ENCODE measurements around the gene PIP4K2A. TPM values are rescaled to one million over a fixed set of nuclear protein-coding genes. Genes with fewer than 3 reads are reported as not detected.
"Not testable (repeated sequence)": the region's sequence is repeated elsewhere in the genome, so short reads cannot be mapped to it uniquely, and the experiment has no call there.

Gene PIP4K2A
- 104 and 105 TPM in 2 replicates for total RNA-seq

DNA sequence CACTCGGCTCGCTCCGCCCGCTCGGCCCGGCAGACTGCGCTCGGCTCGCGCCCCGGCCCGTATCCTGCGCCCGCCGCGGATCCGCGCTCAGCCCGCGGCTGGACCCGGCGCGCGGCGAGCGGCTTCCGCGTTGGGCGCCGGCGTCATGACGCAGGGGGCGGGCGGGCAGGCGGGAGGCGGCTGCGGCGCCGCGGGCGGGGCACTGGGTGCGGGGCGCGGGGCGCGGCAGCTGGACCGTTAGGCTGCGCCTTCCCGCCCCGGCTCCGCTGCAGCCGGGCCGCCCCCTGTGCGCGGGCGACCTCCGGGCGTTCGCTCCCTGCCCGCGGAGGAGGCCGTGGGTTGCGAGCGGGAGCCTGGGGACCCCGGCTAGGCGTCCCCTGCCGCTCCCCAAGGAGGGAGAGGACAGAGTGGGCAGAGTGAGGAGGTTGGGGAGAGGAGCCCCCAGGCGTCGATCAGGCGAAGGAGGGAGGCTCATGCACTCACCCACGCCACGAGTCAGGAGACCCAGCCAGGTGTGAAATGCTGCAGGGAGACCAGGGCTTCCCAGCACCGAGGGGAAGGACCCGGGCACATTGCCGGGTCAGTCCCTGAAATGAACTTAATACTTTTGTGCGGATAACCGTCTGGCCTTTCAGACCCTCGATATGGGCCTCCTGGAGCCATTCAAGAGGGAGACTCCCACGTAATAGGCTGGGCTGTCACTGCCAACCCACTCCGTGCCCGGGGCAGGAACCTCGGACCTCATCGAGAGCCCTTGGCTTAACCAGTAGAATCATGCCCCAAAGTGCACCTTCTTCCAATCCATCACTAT is at the start of gene PIP4K2A:
Gene PIP4K2A, minus strand, starts transcription at position 100 of the 811 bp plus-strand sequence. CDS start 252 bp downstream, outside the sequence.
- peaks cover 33% of the 10 kb centered on the region for H3K4me1 Mint-ChIP-seq (ENCODE audit: low read depth)
- H3K4me3 Mint-ChIP-seq (ENCODE audit: low read depth) = peak within 1 kb of the TSS; percentile 85
- DNase-seq (ENCODE audit: low spot score) = peak; percentile 70
- peaks cover 6% of the 10 kb centered on the region for H3K27me3 Mint-ChIP-seq (ENCODE audit: low read depth)
- H3K9me3 Mint-ChIP-seq = no peaks in the 10 kb centered on the region
- intact Hi-C loops (cut with micrococcal nuclease) = loop anchor here (5.0 to 10.0 kb wide), 4 partner anchors 102 to 392 kb away; partner anchors contain the start of genes BMI1 and MSRB2
- peak within 1 kb of the TSS; percentile 58 for H3K27ac Mint-ChIP-seq
- H3K36me3 Mint-ChIP-seq (ENCODE audit: low read depth) = no peaks in the 10 kb centered on the region

DNA sequence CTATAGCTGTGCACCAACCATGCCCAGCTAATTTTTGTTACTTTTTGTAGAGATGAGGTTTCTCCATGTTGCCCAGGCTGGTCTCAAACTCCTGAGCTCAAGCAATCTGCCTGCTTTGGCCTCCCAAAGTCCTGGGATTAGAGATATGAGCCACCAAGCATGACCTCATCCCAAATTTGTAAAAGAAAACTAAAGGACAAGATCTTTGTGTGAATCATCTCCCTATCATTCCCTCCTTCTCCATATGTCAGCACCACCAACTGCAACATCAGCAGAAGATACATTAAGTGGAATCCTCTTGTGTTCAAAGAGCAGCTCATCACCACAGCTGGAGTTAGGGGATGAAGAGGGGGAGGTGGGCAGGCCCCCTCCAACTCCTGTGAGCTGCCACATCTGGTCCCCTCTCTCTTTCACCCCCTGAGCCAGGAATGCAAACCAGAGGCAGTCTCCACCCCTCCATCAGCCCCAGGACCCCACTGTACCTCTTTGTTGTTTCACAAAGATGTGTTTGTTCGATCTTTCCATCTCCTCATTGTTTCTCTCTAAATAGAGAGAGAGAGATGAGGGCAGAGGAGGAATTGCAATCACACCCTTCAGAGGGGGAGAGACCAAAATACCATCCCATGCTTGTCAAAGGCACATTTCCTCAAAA is 47.3 kb upstream of the PIP4K2A start:
- no peaks in the 10 kb centered on the region for H3K9me3 Mint-ChIP-seq
- no peak for DNase-seq (ENCODE audit: low spot score)
- no peaks in the 10 kb centered on the region for H3K4me1 Mint-ChIP-seq (ENCODE audit: low read depth)
- no peak overlapping the region for H3K4me3 Mint-ChIP-seq (ENCODE audit: low read depth)
- no peak overlapping the region for H3K27ac Mint-ChIP-seq
- no peaks in the 10 kb centered on the region for H3K36me3 Mint-ChIP-seq (ENCODE audit: low read depth)
- intact Hi-C loops (cut with micrococcal nuclease) = no loop called here
- H3K27me3 Mint-ChIP-seq (ENCODE audit: low read depth) = peaks cover 2% of the 10 kb centered on the region

DNA sequence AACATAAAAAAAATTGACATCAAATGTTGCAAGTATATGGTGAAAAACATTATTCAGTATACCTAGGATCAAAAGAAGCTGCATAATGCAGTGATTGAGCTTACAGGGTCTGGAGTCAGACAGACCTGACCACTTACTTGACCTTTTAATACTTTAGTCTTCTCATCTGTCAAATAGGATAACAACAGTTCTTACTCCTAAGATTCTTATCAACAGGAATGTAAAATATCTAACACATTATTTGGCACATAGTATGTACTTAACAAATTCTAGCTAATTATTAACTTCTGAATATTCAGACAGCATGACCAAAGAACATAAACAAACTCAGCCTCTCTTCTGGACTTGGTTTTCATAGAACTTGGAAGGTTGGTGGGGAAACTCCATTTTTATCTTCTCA is 45.6 kb upstream of the PIP4K2A start:
- Mint-ChIP-seq H3K9me3 (no peaks in the 10 kb centered on the region), H3K36me3 (ENCODE audit: low read depth) (no peaks in the 10 kb centered on the region), H3K27ac (no peak overlapping the region), H3K27me3 (ENCODE audit: low read depth) (peaks cover 2% of the 10 kb centered on the region), H3K4me1 (ENCODE audit: low read depth) (no peaks in the 10 kb centered on the region), H3K4me3 (ENCODE audit: low read depth) (no peak overlapping the region)
- no peak for DNase-seq (ENCODE audit: low spot score)
- intact Hi-C loops (cut with micrococcal nuclease) = no loop called here

DNA sequence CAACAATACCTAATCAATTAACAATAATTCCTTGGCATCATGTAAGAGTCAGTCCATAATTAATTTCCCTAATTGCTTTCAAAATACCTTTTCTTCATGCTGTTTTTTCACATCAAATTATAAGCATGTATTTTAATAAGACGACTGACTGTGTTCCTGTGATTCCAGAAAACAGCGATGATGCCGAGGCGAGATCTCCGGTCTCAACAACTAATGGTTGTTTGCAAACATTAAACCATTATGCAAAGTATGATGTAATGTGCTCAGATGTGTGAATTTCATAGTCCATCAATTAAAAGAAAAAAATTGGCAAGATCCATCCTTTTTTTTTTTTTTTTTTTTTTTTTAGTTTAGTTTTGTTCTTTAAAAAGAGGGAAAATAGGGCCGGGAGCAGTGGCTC is 44.5 kb upstream of the PIP4K2A start:
- Mint-ChIP-seq H3K27me3 (ENCODE audit: low read depth) (peaks cover 2% of the 10 kb centered on the region), H3K4me3 (ENCODE audit: low read depth) (no peak overlapping the region), H3K27ac (no peak overlapping the region), H3K4me1 (ENCODE audit: low read depth) (no peaks in the 10 kb centered on the region), H3K9me3 (no peaks in the 10 kb centered on the region), H3K36me3 (ENCODE audit: low read depth) (no peaks in the 10 kb centered on the region)
- intact Hi-C loops (cut with micrococcal nuclease) = no loop called here
- no peak for DNase-seq (ENCODE audit: low spot score)

DNA sequence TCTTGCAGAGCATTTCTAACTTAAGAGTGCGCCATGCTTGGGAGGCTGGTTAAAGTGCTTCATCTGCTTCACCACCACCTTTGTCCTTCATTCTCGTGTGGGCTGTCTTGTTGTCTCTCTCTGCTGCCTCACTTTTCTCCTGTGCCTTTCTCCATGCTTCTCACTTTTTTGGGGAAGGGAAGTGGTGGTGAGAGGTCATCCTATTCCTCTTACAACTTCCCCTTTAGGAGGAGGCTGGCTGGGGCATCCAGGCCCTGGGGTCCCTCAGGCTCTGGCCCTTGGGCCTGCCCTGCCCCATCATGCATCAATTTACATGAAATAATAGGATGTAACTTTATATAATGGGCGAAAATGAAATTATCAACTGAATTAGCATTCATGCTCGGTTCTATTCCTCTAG is 39.9 kb upstream of the PIP4K2A start:
- H3K27ac Mint-ChIP-seq = no peak overlapping the region
- no peaks in the 10 kb centered on the region for H3K36me3 Mint-ChIP-seq (ENCODE audit: low read depth)
- intact Hi-C loops (cut with micrococcal nuclease) = no loop called here
- H3K4me1 Mint-ChIP-seq (ENCODE audit: low read depth) = no peaks in the 10 kb centered on the region
- no peak overlapping the region for H3K4me3 Mint-ChIP-seq (ENCODE audit: low read depth)
- H3K27me3 Mint-ChIP-seq (ENCODE audit: low read depth) = peaks cover 4% of the 10 kb centered on the region
- H3K9me3 Mint-ChIP-seq = no peaks in the 10 kb centered on the region
- no peak for DNase-seq (ENCODE audit: low spot score)

DNA sequence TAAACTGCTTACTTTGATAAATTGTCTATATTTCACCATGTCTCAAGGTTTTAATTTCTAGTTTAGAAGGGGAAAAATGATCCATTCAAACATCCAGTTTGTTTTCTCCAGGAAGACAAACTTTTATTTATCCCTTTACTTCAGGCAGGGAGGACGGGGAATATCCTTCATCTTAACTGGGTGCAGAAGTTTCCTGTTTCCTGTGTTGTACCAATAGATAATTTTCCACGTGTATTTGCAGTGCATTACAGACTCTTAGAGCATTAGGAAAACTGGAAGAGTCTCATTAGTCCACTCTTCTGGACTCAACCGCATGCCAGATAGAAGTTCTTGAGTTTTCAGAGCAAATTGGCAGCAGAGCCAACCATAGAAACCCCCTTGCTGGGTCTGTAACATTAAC is 39.4 kb upstream of the PIP4K2A start:
- Mint-ChIP-seq H3K4me3 (ENCODE audit: low read depth) (no peak overlapping the region), H3K27me3 (ENCODE audit: low read depth) (peaks cover 4% of the 10 kb centered on the region), H3K9me3 (no peaks in the 10 kb centered on the region), H3K27ac (no peak overlapping the region), H3K36me3 (ENCODE audit: low read depth) (no peaks in the 10 kb centered on the region), H3K4me1 (ENCODE audit: low read depth) (no peaks in the 10 kb centered on the region)
- DNase-seq (ENCODE audit: low spot score) = no peak
- intact Hi-C loops (cut with micrococcal nuclease) = no loop called here

DNA sequence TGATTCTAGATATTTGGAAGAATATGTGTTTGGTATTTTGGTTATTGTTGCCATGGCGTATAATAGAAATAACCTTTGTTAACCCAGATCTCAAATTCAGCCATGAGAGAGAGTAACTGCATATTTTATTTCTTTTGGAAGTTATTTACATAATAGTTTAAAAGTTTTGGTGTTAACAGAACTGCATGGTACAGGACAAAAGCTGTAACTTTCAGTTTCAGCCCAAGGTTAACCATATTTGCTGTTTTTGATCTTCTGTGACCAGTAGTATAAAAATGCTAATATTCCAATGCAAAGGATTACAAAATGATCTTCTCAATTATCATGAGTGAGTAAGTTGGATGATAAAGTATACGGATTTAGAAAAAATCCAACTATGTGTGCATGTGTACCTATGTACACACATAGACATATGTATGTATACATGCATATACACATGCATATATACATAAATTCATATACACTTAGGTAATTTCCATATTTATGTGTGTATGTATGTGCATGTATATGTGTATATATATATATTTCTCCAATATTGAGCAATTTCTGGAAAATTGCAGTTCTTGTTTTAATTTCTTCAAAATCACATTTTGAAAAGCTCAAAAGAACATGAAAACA is 38.0 kb upstream of the PIP4K2A start:
- Mint-ChIP-seq H3K4me1 (ENCODE audit: low read depth) (no peaks in the 10 kb centered on the region), H3K36me3 (ENCODE audit: low read depth) (no peaks in the 10 kb centered on the region)
- no peak for DNase-seq (ENCODE audit: low spot score)

DNA sequence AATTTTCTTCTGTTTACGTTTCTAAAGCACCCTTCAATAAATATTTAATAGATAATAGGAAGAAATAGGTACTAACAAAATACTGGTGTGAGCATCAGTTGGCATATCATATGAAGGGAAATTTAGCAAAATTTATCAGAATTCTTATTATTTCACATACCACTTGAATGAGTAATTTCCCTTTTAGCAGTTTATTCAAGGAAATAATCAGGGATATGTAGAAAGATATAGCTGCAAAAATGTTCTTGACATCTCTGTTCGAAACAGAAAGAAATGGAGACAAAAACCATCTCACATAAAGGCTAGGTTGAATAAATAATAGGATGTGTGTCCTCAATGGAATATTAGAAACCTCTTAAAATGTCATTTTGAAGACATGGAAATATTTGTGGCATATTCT is 35.8 kb upstream of the PIP4K2A start:
- no peak for DNase-seq (ENCODE audit: low spot score)
- Mint-ChIP-seq H3K4me3 (ENCODE audit: low read depth) (no peak overlapping the region), H3K36me3 (ENCODE audit: low read depth) (no peaks in the 10 kb centered on the region), H3K4me1 (ENCODE audit: low read depth) (no peaks in the 10 kb centered on the region), H3K9me3 (no peaks in the 10 kb centered on the region), H3K27me3 (ENCODE audit: low read depth) (peaks cover 6% of the 10 kb centered on the region), H3K27ac (no peak overlapping the region)
- intact Hi-C loops (cut with micrococcal nuclease) = no loop called here

More for the DNA sequence above, 38.0 kb upstream of the PIP4K2A start:
- Mint-ChIP-seq H3K27me3 (ENCODE audit: low read depth) (peaks cover 4% of the 10 kb centered on the region), H3K27ac (no peak overlapping the region), H3K9me3 (no peaks in the 10 kb centered on the region), H3K4me3 (ENCODE audit: low read depth) (no peak overlapping the region)
- intact Hi-C loops (cut with micrococcal nuclease) = no loop called here

DNA sequence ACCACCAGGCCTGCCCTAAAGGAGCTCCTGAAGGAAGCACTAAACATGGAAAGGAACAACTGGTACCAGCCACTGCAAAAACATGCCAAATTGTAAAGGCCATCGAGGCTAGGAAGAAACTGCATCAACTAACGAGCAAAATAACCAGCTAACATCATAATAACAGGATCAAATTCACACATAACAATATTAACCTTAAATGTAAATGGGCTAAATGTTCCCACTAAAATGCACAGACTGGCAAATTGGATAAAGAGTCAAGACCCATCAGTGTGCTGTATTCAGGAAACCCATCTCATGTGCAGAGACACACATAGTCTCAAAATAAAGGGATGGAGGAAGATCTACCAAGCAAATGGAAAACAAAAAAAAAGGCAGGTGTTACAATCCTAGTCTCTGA is 30.5 kb upstream of the PIP4K2A start:
- H3K4me3 Mint-ChIP-seq (ENCODE audit: low read depth); DNase-seq (ENCODE audit: low spot score); H3K4me1 Mint-ChIP-seq (ENCODE audit: low read depth); H3K27me3 Mint-ChIP-seq (ENCODE audit: low read depth); H3K36me3 Mint-ChIP-seq (ENCODE audit: low read depth); H3K9me3 Mint-ChIP-seq; intact Hi-C loops (cut with micrococcal nuclease); H3K27ac Mint-ChIP-seq: not testable (repeated sequence)

DNA sequence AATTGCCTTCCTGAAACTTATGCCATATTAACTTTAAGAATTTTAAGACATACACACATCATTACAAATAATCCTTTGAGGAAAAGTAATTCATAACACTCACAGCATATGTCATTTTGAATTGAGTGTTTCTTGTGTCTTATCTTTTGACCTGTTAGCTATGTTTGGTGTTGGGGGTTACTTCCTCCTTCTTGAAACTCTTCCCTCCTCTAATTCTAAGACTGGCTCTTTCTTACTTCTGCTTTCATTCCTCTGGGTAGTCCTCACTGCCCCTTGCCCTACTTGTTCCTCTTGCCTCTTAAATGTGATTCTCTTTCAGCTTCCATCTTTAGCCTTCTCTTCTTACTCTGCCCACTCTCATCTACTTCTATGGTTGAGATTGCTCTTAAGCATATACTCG is 28.3 kb upstream of the PIP4K2A start:
- no peaks in the 10 kb centered on the region for H3K36me3 Mint-ChIP-seq (ENCODE audit: low read depth)
- DNase-seq (ENCODE audit: low spot score) = no peak
- H3K4me1 Mint-ChIP-seq (ENCODE audit: low read depth) = no peaks in the 10 kb centered on the region
- H3K9me3 Mint-ChIP-seq = peaks cover 5% of the 10 kb centered on the region
- intact Hi-C loops (cut with micrococcal nuclease) = no loop called here
- no peak overlapping the region for H3K4me3 Mint-ChIP-seq (ENCODE audit: low read depth)
- H3K27ac Mint-ChIP-seq = no peak overlapping the region
- peaks cover 9% of the 10 kb centered on the region for H3K27me3 Mint-ChIP-seq (ENCODE audit: low read depth)

DNA sequence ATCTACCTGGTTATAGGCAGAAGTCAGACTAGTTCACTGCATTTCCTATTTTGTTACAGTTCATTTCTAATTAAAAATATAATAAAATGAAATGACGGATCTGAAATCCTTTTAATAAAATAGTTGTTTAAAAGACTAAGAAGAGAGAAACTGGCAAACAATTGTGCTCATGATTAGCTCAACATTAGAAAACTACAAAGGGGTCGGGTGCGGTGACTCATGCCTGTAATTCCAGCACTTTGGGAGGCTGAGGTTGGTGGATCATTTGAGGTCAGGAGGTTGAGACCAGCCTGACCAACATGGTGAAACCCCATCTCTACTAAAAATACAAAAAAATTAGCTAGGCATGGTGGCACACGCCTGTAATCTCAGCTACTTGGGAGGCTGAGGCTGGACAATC is 27.3 kb upstream of the PIP4K2A start:
- H3K4me3 Mint-ChIP-seq (ENCODE audit: low read depth); H3K27ac Mint-ChIP-seq; H3K4me1 Mint-ChIP-seq (ENCODE audit: low read depth); H3K9me3 Mint-ChIP-seq; H3K36me3 Mint-ChIP-seq (ENCODE audit: low read depth); H3K27me3 Mint-ChIP-seq (ENCODE audit: low read depth); DNase-seq (ENCODE audit: low spot score); intact Hi-C loops (cut with micrococcal nuclease): not testable (repeated sequence)

DNA sequence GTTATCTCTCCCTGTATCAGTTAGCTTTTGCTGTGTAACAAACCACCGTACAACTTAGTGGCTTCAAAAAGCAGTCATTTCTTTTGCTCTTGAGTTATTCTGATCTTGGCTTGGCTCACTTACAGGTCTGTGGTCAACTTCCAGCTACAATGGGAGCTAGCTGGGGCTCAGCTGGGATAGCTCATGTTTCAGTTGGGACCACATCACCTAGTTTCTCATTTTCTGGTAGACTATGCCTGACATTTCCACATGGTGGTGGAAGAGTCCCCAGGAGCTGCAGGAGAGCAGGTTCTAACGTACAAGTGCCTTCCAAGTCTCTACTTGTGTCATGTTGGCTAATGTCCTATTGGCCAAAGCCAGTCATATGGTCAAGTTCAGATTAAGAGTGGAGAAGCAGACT is 25.8 kb upstream of the PIP4K2A start:
- Mint-ChIP-seq H3K9me3 (peaks cover 5% of the 10 kb centered on the region), H3K27ac (no peak overlapping the region), H3K4me1 (ENCODE audit: low read depth) (no peaks in the 10 kb centered on the region), H3K4me3 (ENCODE audit: low read depth) (no peak overlapping the region), H3K27me3 (ENCODE audit: low read depth) (peaks cover 11% of the 10 kb centered on the region), H3K36me3 (ENCODE audit: low read depth) (no peaks in the 10 kb centered on the region)
- intact Hi-C loops (cut with micrococcal nuclease) = no loop called here
- no peak for DNase-seq (ENCODE audit: low spot score)

DNA sequence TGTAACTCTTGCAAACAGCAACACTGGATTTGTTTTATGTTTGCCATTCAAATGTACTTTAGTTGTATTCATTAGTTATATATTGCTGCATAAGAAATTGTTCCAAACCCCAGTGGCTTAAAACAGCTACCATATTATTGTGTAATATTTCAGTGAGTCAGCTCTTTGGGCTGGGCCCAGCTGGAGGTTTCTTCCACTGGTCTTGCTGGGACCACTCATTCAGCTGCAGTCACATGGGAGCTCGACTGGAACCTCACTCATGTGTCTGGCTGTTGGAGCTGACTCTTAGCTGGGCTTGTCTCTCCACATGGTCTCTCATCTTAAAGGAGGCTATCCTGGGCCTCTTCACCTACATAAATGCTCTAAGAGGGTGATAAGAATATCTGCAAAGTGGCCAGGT is 23.2 kb upstream of the PIP4K2A start:
- Mint-ChIP-seq H3K4me1 (ENCODE audit: low read depth) (no peaks in the 10 kb centered on the region), H3K27me3 (ENCODE audit: low read depth) (peaks cover 12% of the 10 kb centered on the region), H3K36me3 (ENCODE audit: low read depth) (no peaks in the 10 kb centered on the region), H3K27ac (no peak overlapping the region), H3K9me3 (peaks cover 5% of the 10 kb centered on the region), H3K4me3 (ENCODE audit: low read depth) (no peak overlapping the region)
- no peak for DNase-seq (ENCODE audit: low spot score)
- intact Hi-C loops (cut with micrococcal nuclease) = no loop called here

All from activated T-helper 2 cell treated with anti-CD3 and anti-CD28 coated beads, Interferon-gamma antibody, Interleukin-2, Interleukin-4, amounts not matched to agents 10 μg/mL and 5 μg/mL and 100 μg/mL, durations not matched to agents 14 hours and 24 hours and 36 hours (primary cell).